ENCODE data around the gene GOLGA7B.

GOLGA7B gene

GRCh38 chr10:97844678-97845077 lies 5.0 kb upstream of the GOLGA7B start:
- no peaks in the 10 kb centered on the region for H3K36me3 Mint-ChIP-seq (ENCODE audit: low read depth)
- peaks cover 16% of the 10 kb centered on the region for H3K9me3 Mint-ChIP-seq
- no peak for TF ChIP-seq CTCF (IDR thresholded peaks at IDR 0.05)
- H3K4me1 Mint-ChIP-seq, result peaks cover 6% of the 10 kb centered on the region
- no peak overlapping the region for H3K4me3 Mint-ChIP-seq
- no peak overlapping the region for H3K27ac Mint-ChIP-seq
- no peak for DNase-seq
- H3K27me3 Mint-ChIP-seq (ENCODE audit: low read depth, poor library complexity), result peaks cover 7% of the 10 kb centered on the region

- no peak for DNase-seq
- peaks cover 6% of the 10 kb centered on the region for H3K4me1 Mint-ChIP-seq
- H3K36me3 Mint-ChIP-seq (ENCODE audit: low read depth), result no peaks in the 10 kb centered on the region
- H3K27ac Mint-ChIP-seq, result no peak overlapping the region
- no peaks in the 10 kb centered on the region for H3K9me3 Mint-ChIP-seq
- H3K4me3 Mint-ChIP-seq, result peak overlapping the region; percentile 63
- TF ChIP-seq CTCF (IDR thresholded peaks at IDR 0.05), result no peak
- H3K27me3 Mint-ChIP-seq (ENCODE audit: low read depth, poor library complexity), result peaks cover 39% of the 10 kb centered on the region
Observed at GRCh38 chr10:97849103-97849686, 448 bp upstream of the GOLGA7B start.

GRCh38 chr10:97850446-97850845 lies 803 bp downstream of the GOLGA7B start:
- no peak for DNase-seq
- no peaks in the 10 kb centered on the region for H3K36me3 Mint-ChIP-seq (ENCODE audit: low read depth)
- peaks cover 6% of the 10 kb centered on the region for H3K4me1 Mint-ChIP-seq
- peaks cover 52% of the 10 kb centered on the region for H3K27me3 Mint-ChIP-seq (ENCODE audit: low read depth, poor library complexity)
- no peak for TF ChIP-seq CTCF (IDR thresholded peaks at IDR 0.05)
- H3K9me3 Mint-ChIP-seq, result no peaks in the 10 kb centered on the region
- H3K4me3 Mint-ChIP-seq, result no peak overlapping the region
- H3K27ac Mint-ChIP-seq, result no peak overlapping the region

- Mint-ChIP-seq H3K9me3 (no peaks in the 10 kb centered on the region), H3K4me1 (peaks cover 6% of the 10 kb centered on the region), H3K4me3 (no peak overlapping the region), H3K27me3 (ENCODE audit: low read depth, poor library complexity) (peaks cover 61% of the 10 kb centered on the region), H3K36me3 (ENCODE audit: low read depth) (no peaks in the 10 kb centered on the region), H3K27ac (no peak overlapping the region)
- TF ChIP-seq CTCF (IDR thresholded peaks at IDR 0.05), result no peak
- DNase-seq, result no peak
Observed at GRCh38 chr10:97851341-97852001, 1.8 kb downstream of the GOLGA7B start.

- no peak for DNase-seq
- no peak for TF ChIP-seq CTCF (IDR thresholded peaks at IDR 0.05)
- peaks cover 69% of the 10 kb centered on the region for H3K27me3 Mint-ChIP-seq (ENCODE audit: low read depth, poor library complexity)
- H3K27ac Mint-ChIP-seq, result no peak overlapping the region
- no peaks in the 10 kb centered on the region for H3K9me3 Mint-ChIP-seq
- H3K4me1 Mint-ChIP-seq, result peaks cover 6% of the 10 kb centered on the region
- H3K36me3 Mint-ChIP-seq (ENCODE audit: low read depth), result no peaks in the 10 kb centered on the region
- no peak overlapping the region for H3K4me3 Mint-ChIP-seq
Observed at GRCh38 chr10:97852277-97852676, 2.6 kb downstream of the GOLGA7B start.

Measured in nephron progenitor cell (in vitro differentiated cells).